Colon (tissue), 2 donors: ENCODE results near the gene DAW1.
"Not testable (repeated sequence)": the region's sequence is repeated elsewhere in the genome, so short reads cannot be mapped to it uniquely, and the experiment has no call there.

Source experiments
- FAIRE-seq: peaks from 2 replicates; lab custom pipeline; 2012; peaks lifted over from hg19 to GRCh38; lab: Jason Lieb, UNC
- donor health status: control.
- donor health status: control.

Gene DAW1, protein sequence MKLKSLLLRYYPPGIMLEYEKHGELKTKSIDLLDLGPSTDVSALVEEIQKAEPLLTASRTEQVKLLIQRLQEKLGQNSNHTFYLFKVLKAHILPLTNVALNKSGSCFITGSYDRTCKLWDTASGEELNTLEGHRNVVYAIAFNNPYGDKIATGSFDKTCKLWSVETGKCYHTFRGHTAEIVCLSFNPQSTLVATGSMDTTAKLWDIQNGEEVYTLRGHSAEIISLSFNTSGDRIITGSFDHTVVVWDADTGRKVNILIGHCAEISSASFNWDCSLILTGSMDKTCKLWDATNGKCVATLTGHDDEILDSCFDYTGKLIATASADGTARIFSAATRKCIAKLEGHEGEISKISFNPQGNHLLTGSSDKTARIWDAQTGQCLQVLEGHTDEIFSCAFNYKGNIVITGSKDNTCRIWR

DNA sequence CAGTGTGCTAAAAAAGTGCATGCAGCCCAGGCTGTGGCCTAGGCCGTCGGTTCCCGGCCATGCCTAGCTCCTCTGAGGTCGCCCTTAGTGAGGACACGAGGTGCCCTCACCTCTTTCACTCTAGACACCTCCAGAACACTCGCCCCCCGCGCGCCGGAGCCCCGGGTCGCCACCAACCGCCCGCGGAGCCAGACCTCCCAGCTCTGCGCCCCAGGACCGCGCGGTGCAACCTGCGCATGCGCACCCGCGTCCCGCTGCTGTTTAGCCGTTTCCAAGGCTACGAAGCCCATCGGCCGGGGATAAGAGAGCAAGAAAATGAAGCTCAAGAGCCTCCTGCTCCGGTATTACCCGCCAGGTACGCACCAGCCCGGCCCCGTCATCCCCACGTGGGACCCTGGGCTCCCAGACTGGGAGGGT lies at the start of gene DAW1:
Gene DAW1, plus strand, starts transcription at position 257 of the 417 bp plus-strand sequence. Its CDS starts 59 bp downstream, at position 316.
- no peak for FAIRE-seq

DNA sequence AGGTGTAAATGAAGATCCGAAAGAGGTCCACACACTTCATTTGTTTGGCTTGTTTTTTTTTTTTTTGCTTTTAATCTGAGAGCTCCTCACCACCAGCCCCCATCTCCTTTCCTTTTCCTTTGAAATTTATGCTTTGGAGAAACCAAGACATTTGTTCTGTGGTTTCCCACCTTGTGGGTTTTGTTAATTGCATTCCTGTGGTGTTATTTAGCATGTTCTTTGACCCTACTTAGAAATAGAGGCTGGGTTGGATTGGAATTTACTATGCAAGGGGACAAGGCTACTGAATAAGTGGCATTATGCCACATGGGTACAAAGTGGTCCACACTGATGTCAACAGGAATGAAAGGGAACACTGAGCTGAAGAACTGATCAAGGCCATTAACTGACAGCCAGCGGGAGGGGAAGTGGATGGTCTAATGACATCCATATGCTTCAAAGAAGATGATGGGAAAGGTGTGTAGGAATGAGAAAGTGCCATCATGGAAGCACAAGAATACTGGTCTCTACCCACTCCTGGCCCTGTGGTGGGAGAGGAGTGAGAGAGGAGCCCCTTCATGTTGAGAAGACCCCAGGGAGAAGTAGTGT lies 48.9 kb upstream of the DAW1 start:
- no peak for FAIRE-seq

DNA sequence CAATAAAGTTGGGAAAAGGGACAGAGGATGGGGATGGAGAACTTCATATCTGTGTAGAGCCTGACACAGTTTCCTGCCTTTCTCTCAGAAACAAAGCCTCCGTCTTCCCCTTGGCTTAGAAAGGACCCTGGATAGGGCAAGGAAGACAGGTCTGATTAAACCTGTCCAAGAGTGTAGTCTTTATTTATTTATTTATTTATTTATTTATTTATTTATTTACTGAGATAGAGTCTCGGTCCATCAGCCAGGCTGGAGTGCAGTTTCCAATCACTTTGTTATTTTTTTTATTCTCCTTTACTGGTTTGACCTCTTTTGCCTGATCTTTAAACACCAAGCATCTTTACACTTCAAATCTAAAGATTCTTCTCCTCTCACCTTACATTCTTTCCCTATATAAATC lies 47.5 kb upstream of the DAW1 start:
- FAIRE-seq: no peak

DNA sequence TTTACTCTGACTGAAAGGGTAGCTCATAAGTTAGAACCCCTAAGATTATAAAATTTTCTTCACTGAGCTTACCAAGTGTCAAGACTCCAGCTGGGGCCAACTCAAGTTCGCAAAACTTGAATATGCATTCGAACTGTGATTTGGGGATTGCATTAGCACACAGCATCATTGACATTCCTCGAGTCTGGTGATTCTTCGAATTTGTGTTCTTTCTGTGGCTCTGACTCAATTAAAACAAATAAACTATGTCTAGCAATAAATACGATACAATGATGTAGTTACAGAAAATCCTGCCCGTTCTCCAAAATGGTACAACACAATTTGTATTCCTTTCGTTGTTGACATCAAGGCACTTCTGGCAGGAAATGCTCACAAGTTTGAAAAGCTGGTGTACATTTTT lies 46.7 kb upstream of the DAW1 start:
- no peak for FAIRE-seq

DNA sequence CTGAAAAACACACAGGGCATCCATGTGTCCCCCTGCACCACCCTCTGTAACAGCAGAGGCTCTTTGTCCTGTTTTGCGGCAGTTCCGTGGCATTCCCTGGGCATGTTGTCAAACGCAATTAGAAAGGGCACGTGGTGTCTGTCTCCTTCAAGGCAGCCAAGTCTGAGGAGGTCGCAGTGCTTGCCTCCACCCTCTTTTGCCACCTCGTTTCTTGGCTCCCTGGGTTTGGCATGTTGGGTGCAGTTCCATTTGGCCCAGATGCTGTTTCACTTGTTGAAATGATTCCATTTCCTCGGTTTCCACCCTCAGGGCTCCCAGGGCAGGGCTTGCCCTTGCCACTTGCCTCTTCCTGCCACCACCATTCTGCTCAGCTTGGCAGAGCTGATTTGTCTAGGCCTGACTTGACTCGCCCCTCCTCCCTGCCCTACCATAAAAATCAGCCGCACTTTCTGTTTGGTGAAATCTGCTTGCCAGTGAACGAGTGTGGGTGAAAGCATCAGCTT lies 45.4 kb upstream of the DAW1 start:
- FAIRE-seq: no peak

DNA sequence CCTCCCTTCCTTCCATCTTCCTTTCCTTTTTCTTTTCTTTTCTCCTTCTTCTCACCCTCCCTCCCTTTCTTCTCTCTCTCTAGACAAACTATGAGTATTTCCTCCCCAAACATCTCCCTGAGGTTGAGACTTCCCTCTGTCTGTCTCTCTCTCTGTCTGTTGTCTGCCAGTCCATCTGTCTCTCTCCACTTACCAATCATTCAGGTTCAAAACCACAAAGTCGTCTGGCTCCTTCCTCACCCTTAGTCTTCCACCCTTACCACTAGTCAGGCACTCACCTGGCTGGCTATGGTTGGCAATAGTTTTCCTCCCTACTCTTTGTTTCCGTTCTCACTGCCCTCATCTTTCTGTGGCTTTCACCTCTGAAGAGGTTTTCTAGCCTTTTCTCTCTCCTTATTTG lies 44.9 kb upstream of the DAW1 start:
- no peak for FAIRE-seq

DNA sequence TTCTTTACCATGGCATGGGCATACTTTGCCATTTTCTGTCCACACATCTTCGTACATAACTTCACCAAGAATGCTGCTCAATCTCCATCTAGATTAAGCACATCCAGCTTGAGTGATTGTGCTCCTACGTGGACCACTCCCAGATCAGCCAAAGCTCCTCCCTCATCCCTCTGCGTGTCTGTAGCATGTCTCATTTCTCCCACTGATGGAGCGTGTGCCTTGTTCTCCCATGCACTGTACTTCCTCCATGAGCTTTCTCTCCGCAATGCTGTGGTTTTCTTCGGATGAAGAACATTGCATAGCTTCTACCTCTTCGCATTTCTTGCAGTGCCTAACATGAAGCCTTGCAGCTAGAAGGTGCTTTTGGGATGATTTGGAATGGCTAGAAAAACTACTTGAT lies 44.3 kb upstream of the DAW1 start:
- FAIRE-seq: no peak

DNA sequence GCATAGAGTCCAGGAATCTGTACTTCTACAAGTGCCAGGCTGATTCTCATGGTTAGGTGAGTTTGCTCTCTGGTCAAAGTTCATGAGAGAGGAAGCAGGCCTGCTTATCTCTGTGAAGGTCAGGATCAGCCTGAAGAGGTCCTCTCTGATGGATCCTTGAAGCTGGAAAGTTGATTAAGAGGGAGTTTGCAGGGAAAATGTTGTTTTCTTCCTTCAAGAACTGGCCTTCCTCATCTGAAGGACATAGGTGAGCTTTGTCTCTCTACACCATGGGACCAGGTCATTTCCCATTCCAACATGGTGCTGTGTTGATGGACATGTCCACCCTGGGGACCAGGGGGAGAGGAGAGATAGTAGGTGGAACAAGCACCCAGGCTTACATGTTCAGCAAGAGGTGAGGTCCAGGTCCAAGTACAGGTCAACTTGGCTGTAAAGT lies 42.9 kb upstream of the DAW1 start:
- FAIRE-seq: no peak

DNA sequence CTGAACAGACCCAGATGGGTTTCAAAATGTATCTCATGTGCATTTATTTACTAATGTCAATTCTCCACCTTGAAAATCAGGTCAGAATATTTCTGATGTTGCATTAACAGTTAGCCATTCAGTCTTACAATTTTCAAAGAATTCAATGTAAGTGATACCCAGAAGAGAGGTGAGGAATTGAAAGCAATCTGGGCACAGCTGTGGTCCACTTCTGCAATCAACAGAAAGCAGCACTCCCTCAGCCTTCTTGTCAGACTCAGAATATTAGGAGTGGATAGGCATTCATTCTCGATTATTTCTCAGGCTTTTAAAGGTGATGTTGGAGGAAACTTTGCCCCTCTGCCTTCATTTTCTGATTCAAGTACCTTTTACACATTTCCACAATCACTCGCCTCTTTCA lies 42.1 kb upstream of the DAW1 start:
- FAIRE-seq: no peak

DNA sequence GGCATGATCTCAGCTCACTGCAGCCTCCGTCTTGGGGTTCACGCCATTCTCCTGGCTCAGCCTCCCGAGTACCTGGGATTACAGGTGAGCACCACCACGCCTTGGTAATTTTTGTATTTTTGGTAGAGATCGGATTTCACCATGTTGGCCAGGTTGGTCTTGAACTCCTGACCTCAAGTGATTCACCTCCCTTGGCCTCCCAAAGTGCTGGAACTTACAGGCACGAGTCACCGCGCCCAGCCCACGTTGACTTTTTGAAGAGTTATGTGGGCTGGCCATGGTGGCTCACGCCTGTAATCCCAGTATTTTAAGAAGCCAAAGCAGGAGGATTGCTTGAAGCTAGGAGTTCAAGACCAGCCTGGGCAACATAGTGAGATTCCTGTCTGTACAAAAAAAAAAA lies 37.0 kb upstream of the DAW1 start:
- FAIRE-seq: no peak

DNA sequence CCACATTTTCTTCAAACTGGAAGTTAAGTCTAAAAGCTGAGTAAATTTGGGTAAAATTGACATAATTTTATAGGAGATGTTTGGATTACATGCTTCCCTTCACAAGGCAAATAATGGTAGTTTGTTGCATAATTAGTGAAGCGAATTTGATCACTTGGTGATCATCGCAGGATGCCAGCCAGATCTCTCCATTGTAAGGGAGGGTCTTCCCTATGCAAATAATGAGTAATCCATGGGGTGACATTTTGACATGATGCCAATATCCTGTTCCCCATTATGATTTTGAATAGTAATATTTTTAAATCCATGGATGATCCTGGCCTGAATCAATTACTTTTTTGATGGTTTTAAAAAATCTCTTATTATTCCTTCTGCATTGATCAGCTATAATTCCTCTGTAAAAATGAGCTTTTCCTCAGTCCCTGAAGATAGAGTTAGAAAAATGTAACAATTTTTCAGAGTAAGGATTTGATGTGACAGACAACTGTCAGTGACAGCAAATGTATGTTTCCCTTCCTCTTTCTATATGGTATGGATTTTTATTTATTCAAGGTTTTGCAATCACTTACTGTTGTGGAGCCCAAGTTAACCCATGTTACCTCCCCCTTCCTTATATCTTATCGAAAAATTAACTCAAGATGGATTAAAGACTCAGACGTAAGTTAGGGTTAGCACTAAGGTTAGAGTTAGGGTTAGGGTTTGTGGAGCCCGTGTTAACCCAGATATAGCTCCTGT lies 36.3 kb upstream of the DAW1 start:
- no peak for FAIRE-seq

DNA sequence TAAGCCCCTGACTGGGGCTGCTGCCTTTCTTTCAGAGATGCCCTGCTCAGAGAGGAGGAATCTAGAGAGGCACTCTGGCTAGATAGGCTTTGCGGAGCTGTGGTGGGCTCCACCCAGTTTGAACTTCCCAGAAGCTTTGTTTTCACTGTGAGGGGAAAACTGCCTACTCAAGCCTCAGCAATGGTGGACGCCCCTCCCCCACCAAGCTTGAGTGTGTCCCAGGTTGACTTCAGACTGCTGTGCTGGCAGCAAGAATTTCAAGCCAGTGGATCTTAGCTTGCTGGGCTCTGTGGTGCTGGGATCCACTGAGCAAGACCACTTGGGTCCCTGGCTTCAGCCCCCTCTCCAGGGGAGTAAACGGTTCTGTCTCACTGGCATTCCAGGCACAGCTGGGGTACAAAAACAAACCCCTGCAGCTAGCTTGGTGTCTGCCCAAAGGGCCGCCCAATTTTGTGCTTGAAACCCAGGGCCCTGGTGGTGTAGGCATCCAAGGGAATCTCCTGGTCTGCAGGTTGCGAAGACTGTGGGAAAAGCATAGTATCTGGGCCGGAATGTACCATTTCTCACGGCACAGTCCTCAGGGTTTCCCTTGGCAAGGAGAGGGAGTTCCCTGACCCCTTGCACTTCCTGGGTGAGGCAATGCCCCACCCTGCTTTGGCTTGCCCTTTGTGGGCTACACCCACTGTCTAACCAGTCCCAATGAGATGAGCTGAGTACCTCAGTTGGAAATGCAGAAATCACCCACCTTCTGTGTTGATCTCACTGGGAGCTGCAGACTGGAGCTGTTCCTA lies 31.9 kb upstream of the DAW1 start:
- not testable (repeated sequence) for FAIRE-seq

DNA sequence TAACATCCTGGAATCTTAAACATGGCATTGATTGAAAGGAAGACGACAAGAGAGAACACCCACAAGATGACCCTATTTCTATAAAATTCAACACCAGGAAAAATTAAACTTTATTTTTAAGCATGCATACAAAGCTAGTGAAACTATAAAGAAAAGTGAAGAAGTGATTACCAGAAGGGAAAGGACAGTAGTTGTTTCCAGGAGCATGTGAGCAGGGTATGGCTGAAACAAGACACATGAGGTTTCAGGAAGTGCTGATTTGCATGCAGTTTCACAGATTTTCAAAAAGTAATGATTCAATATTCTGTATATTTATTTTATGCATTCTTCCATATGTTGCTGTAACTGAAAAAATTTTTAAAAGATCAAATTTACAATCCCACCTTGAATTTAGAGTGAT lies 24.6 kb upstream of the DAW1 start:
- no peak for FAIRE-seq

DNA sequence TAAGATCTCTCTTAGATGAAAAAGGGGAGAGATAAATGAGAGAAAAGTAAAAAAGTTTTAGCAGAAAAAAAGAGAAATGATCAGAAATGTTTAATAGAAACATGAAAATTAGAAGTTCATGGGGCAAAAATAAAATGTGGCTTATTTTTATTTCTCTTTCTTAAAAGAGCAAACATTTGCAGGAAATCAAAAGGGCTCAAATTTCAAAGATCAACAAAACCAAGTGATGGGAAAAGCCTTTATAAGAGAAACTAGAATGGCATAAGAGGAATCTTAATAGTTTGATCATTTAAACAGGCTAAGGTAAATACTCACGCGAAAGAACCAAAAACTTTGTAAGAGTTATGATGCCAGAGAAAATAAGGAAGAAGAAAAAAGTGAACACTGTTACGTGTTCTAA lies 23.3 kb upstream of the DAW1 start:
- FAIRE-seq: no peak

DNA sequence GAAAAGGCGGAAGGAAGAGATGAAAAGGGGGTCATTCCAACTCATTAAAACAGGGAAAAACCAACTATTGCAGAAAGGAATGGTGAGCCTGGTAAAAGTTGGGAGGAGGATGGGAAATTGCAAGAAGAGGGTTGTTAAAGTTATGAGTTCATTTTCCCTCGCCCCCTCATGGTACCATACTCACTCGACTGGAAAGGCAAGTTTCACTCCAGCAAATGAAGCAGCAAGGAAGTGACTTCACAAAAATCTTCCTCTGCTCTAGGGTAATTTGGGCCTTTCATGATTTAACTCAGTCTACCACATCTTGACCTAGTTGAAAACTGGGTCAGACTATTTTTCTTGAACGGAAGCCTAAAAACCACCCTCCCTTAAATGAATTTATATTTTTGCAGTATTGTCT lies 22.8 kb upstream of the DAW1 start:
- FAIRE-seq: no peak

DNA sequence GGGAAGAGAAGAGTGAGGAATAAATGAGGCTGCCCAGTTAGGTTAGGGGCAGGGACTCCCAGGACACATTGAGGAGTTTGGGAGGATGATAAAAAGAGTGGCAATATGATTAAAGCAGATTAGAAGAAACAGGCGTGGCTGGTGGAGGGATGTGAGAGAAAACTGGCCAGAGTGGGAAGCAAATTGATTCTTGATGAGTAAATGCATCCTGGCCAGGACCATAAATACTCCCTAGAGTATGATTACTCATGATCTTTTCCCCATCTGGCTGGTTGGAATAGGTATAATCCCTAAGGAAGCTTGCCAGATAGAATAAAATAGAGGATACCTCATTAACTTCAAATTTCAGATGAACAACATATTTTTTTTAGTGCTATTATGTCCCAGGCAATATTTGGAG lies 21.5 kb upstream of the DAW1 start:
- FAIRE-seq: no peak

DNA sequence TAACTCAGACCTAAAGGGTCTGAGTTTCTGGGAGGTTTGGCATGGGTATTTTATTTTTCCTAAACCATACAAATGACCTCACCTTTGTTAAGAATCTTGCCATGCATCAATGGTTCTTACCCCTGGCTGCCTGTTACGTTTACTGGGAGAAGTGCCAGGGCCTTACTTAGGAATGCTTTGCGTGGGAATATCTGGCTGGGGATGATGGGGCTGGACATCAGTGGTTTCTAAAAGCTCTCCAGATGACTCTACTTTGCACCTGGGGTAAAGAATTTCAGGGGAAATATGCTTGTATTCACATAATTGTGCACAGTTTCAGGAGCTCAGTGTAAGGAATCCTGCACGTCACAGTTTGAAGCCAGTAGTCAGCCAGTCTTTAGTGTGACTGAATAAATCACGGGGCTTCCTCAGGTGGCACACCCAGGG lies 18.2 kb upstream of the DAW1 start:
- FAIRE-seq: no peak

DNA sequence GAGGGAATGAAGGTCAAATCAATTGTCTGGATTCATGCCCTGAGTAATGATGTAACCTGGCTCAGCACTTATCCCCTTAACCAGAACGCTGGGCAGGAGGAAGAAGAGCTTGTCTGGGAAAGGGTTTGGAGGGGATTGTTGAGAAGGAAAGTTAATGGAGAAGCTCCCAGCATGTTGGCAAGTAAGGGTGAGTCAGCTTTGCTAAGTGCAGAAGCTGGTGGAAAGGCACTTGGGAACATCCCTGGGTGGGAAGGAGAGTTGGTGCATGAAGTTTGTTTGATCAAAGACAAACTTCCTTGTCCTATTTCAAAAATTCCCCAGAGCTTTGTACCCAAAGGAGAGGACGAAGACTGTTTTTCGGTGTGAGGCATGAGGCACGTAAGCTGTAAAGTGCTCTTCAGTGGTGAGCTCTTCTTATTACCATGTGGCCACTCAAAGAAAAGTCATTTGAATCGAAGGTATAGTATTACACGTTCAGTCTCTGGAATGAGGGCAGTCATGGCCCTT lies 17.6 kb upstream of the DAW1 start:
- FAIRE-seq: no peak

DNA sequence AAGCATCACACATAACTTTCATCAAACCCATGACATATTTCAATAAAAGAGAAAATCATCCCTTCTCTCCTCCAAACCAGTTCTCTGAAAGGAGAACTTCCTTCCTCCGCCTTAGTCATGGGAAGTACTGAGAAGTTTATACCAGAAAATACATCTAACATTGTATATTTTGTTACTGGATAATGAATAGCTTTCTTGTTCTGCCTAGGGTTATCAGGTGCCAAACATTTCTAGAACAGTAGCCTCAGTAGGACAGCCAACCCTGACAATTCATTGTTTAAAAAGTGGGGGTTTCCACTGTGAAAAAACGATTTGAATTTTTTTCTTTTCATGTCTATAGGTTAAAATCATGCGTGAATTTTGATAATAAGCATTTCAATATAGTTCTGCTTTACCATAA lies 16.0 kb upstream of the DAW1 start:
- FAIRE-seq: no peak

DNA sequence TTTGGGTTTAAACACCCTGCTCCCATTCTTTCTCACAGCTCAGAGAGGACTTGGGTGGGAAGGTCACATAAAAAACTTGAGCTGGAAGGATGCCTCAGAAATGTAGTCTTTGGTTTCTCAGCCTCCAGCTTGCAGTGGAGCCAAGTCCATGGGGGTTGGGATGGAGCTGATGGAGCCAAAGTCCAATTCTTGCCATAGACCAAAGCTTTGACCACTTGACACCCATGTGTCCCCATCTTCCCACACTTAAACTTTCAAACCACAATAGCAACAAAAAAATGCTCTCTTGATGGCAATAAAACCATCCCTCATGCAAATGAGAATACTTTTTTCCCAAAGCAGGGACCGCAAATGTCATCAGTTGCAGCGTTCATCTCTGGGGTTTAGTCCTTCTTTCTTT lies 14.7 kb upstream of the DAW1 start:
- no peak for FAIRE-seq

DNA sequence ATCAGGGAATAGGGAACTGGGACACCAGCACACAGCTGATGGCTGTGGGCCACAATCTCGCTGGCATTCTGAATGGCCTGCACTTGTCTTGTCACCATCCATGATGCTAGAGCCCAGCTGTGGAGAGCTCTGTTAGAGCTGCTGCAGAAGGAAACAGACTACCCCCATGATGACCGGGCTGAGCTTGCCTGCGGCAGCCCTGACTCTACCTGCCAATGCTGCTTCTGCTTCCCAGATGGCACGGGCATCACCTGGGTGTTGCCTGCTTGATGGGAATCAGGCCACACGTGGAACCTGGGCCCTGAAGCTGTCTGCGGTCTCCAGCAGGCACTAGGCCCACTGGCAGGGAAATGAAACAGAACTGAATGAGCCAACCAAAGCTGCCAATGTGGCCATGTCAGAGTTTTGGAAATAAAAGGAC lies 11.2 kb upstream of the DAW1 start:
- no peak for FAIRE-seq

DNA sequence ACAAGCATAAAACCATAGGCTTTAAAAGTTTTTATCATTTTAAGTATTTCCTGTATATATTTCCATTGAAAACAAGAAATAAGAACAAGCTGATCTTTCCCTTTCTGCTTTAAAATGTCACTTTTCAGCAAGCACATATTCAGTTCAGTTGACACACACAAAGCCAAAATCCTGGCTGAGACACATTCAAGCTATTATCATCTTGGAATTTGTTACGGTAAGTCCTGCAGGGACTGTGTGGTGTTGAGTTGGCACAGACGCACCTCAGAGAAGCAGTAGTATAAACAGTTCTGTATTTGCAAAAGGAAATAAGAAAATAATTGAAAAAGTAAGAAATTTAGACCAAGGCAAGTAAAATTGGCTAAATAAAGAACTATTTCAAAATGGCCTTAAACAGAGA lies 10.4 kb upstream of the DAW1 start:
- no peak for FAIRE-seq
